Neural cell (in vitro differentiated cells): ENCODE results near the gene TPM1.

Experiments
- CTCF ChIP-seq: fragments of 450-650 bp; IDR thresholded peaks from 2 replicates; pipeline ENCODE4 v1.5.1; 2014; ENCODE audit warnings: antibody characterized with exemption, mild to moderate bottlenecking, moderate library complexity; ENCODE audit not compliant: poor library complexity, severe bottlenecking
- EP300 ChIP-seq: fragments of 450-650 bp; conservative IDR thresholded peaks from 2 replicates; pipeline ENCODE4 v1.6.1; 2014; ENCODE audit warnings: antibody characterized with exemption, mild to moderate bottlenecking, moderate library complexity; ENCODE audit not compliant: poor library complexity, severe bottlenecking
- EZH2 ChIP-seq: fragments of 200-600, 300-800 bp; shearing (Covaris generic), sonication (generic); IDR thresholded peaks from 2 replicates; pipeline ENCODE4 v1.6.1; 2014; ENCODE audit warnings: antibody characterized with exemption, low read length, borderline replicate concordance, mild to moderate bottlenecking; ENCODE audit not compliant: insufficient read depth, poor library complexity, severe bottlenecking
- MXI1 ChIP-seq: fragments of 450-650 bp; conservative IDR thresholded peaks from 2 replicates; pipeline ENCODE4 v1.6.1; 2014; ENCODE audit warnings: antibody characterized with exemption, mild to moderate bottlenecking; ENCODE audit not compliant: poor library complexity, severe bottlenecking
- POLR2AphosphoS5 ChIP-seq: IDR thresholded peaks from 2 replicates; pipeline ENCODE4 v1.6.1; 2012
- RAD21 ChIP-seq: fragments of 450-650 bp; conservative IDR thresholded peaks from 2 replicates; pipeline ENCODE4 v1.6.1; 2014; ENCODE audit warnings: antibody characterized with exemption, mild to moderate bottlenecking, moderate library complexity
- REST ChIP-seq: IDR thresholded peaks from 2 replicates; pipeline ENCODE4 v1.6.1; 2012; ENCODE audit warnings: borderline replicate concordance
- SMC3 ChIP-seq: fragments of 450-650 bp; conservative IDR thresholded peaks from 2 replicates; pipeline ENCODE4 v1.6.1; 2014; ENCODE audit warnings: antibody characterized with exemption, mild to moderate bottlenecking, moderate library complexity; ENCODE audit not compliant: poor library complexity
- TAF1 ChIP-seq: IDR thresholded peaks from 2 replicates; pipeline ENCODE4 v1.6.1; 2012; ENCODE audit warnings: low read depth

DNA sequence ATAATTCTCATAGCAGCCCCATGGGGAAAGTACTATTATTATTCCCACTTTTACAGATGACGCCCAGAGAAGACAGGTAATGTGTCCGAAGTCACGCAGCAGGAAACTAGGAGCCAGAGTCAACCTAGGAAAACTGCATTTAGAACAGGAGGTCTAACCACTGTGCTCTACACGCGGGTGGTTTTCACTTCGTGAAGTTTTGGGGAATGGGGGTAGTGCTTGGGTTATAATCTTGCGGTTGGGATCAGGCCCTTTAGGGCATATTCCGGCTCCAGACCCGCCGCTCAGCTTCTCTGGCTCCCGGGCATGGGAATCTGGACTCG lies 5.2 kb downstream of the TPM1 start:
- no peak for TF ChIP-seq REST
- TF ChIP-seq CTCF = no peak
- no peak for TF ChIP-seq SMC3
- TF ChIP-seq MXI1 = no peak
- no peak for TF ChIP-seq POLR2AphosphoS5
- TF ChIP-seq TAF1 = no peak
- TF ChIP-seq RAD21 = no peak
- TF ChIP-seq EP300 = no peak
- TF ChIP-seq EZH2 = no peak
